NCI-H2081 (cell line): ENCODE measurements around the gene MPV17.

Source experiments
- DNase-seq, 2 experiments: peaks; one replicate each; lab custom pipeline; 2025; lab: John Stamatoyannopoulos, UW

Gene MPV17

GRCh38 chr2:27264753-27265535, 58.0 kb downstream of the MPV17 start:
- DNase-seq = peak; percentile 72 to 82

DNA sequence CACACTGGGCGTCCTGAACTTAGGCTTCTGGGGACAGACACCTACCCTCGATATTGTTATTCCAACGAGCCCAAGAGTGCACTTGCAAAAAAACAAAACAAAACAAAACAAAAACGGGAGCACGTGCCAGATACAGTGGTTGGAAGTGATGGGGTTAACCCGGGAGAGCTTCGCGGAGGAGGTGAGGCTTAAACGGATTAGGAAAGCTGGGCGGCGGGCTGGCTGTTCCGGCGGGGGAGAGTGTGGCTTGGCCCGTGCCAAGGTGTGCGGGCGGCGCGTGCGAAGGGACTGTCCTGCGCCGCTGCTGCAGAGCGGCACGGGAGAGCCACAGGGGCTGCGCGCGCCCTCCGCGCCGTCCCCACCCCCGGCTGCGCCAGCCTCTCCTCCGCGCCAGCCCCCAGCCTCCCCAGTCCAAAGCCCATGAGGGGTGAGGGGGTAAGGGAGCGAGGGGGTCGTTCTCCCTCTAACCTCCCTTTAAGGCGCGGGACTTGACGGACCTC, 58.6 kb downstream of the MPV17 start:
- DNase-seq = peak; percentile 13 to 38

DNA sequence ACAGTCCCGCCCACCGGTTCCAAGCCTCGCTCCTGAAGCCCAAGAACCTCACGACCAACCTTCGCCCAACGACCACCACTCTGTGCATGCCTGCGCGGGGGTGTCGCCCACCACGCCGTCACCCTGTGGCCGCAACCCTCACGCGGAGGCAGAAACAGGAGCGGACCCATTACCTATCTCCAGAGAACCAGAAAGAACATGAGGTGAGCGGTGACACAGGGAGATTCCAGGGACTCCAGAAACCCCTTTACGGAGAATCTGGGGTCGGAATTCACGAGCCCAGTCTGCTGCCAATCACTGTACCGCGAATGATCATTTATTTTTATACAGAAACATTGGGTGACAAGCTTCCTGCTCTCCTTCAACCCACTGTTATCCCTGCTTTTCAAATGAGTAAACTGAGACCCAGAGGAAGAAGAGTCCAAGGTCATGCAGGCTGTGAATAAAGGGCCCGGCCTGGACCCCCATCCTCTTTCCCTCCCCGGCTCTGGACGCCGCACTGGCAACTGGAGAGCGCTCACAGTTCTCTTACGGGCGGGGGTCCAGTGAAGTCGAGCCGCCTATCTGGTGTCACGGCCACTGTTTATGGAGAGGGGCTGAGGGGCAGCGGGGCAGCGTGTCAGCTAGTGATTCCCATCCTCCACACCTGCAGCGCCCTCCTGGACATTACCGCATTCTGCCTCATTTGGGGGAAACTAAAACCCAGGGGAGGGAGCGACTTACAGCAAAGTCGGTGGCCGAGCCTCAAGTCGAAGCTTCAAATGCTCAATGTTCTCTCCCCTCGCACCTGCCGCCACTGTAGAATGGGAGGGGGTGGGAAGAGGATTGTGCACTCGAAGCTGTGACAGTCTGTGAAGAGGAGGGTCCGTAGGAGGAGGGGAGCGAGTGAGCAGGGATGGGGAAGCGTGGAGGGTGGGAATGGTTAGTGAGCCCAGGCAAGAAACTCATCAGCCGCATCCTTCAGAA, 59.3 kb downstream of the MPV17 start:
- DNase-seq = no peak

- no peak for DNase-seq
These were observed 60.3 kb downstream of the MPV17 start, which contains the start of gene SLC30A3 for GRCh38 chr2:27262379-27263286. TSS of gene SLC30A3 (minus strand) at chr2:27263047. CDS start at chr2:27262906, 141 bp downstream.

GRCh38 chr2:27261926-27262298, 61.0 kb downstream of the MPV17 start:
- no peak for DNase-seq

GRCh38 chr2:27261241-27261925, 61.5 kb downstream of the MPV17 start:
- DNase-seq = no peak
